ENCODE measurements around the gene SIAH3.
"Not testable (repeated sequence)": the region's sequence is repeated elsewhere in the genome, so short reads cannot be mapped to it uniquely, and the experiment has no call there.

SIAH3 gene

GRCh38 chr13:45786293-45786920 lies 65.1 kb downstream of the SIAH3 start:
- H3K27ac ChIP-seq, result no peak overlapping the region
- no peak for DNase-seq (ENCODE audit: low read depth, low spot score)

- peak; percentile 34 for DNase-seq (ENCODE audit: low read depth, low spot score)
- no peak overlapping the region for H3K27ac ChIP-seq
These were observed 66.5 kb downstream of the SIAH3 start for GRCh38 chr13:45784755-45785675.

GRCh38 chr13:45783346-45784043 lies 68.1 kb downstream of the SIAH3 start:
- no peak overlapping the region for H3K27ac ChIP-seq
- no peak for DNase-seq (ENCODE audit: low read depth, low spot score)

- no peak for DNase-seq (ENCODE audit: low read depth, low spot score)
- no peak overlapping the region for H3K27ac ChIP-seq
These were observed 69.1 kb downstream of the SIAH3 start for GRCh38 chr13:45782327-45783045.

GRCh38 chr13:45781553-45782326 lies 69.8 kb downstream of the SIAH3 start:
- H3K27ac ChIP-seq, result no peak overlapping the region
- DNase-seq (ENCODE audit: low read depth, low spot score), result no peak

- DNase-seq (ENCODE audit: low read depth, low spot score), result no peak
- no peak overlapping the region for H3K27ac ChIP-seq
These were observed 71.7 kb downstream of the SIAH3 start for GRCh38 chr13:45779901-45780300.

- no peak overlapping the region for H3K27ac ChIP-seq
- no peak for DNase-seq (ENCODE audit: low read depth, low spot score)
These were observed 72.7 kb downstream of the SIAH3 start for GRCh38 chr13:45778882-45779281.

- DNase-seq (ENCODE audit: low read depth, low spot score), result no peak
- H3K27ac ChIP-seq, result no peak overlapping the region
These were observed 74.8 kb downstream of the SIAH3 start for GRCh38 chr13:45776748-45777147.

GRCh38 chr13:45775401-45775963 lies 76.1 kb downstream of the SIAH3 start:
- no peak for DNase-seq (ENCODE audit: low read depth, low spot score)
- no peak overlapping the region for H3K27ac ChIP-seq

- H3K27ac ChIP-seq, result no peak overlapping the region
- no peak for DNase-seq (ENCODE audit: low read depth, low spot score)
These were observed 77.6 kb downstream of the SIAH3 start for GRCh38 chr13:45773944-45774343.

GRCh38 chr13:45773236-45773635 lies 78.3 kb downstream of the SIAH3 start:
- no peak for DNase-seq (ENCODE audit: low read depth, low spot score)
- H3K27ac ChIP-seq, result no peak overlapping the region

GRCh38 chr13:45770886-45771285 lies 80.7 kb downstream of the SIAH3 start:
- H3K27ac ChIP-seq, result no peak overlapping the region
- no peak for DNase-seq (ENCODE audit: low read depth, low spot score)

- no peak overlapping the region for H3K27ac ChIP-seq
- DNase-seq (ENCODE audit: low read depth, low spot score), result no peak
These were observed 82.7 kb downstream of the SIAH3 start for GRCh38 chr13:45768656-45769479.

GRCh38 chr13:45765464-45765863 lies 86.1 kb downstream of the SIAH3 start:
- no peak overlapping the region for H3K27ac ChIP-seq
- no peak for DNase-seq (ENCODE audit: low read depth, low spot score)

- no peak for DNase-seq (ENCODE audit: low read depth, low spot score)
- no peak overlapping the region for H3K27ac ChIP-seq
These were observed 88.1 kb downstream of the SIAH3 start for GRCh38 chr13:45763419-45763818.

- DNase-seq (ENCODE audit: low read depth, low spot score), result not testable (repeated sequence)
These were observed 94.0 kb downstream of the SIAH3 start for GRCh38 chr13:45757589-45757988.

GRCh38 chr13:45756498-45756897 lies 95.1 kb downstream of the SIAH3 start:
- DNase-seq (ENCODE audit: low read depth, low spot score); H3K27ac ChIP-seq: not testable (repeated sequence)

More at GRCh38 chr13:45757589-45757988, 94.0 kb downstream of the SIAH3 start:
- not testable (repeated sequence) for H3K27ac ChIP-seq

GRCh38 chr13:45752510-45752909 lies 99.0 kb downstream of the SIAH3 start:
- no peak overlapping the region for H3K27ac ChIP-seq
- no peak for DNase-seq (ENCODE audit: low read depth, low spot score)

All from epithelial cell of prostate (primary cell).